Stimulated activated CD8-positive, alpha-beta memory T cell treated with anti-CD3 and anti-CD28 coated beads, Interleukin-15, amount 100 ng/mL, for 24 hours (primary cell): ENCODE measurements around the gene HAL.

Experiments used
- DNase-seq: peaks from one replicate; pipeline ENCODE4 v3.0.0-alpha.2; 2020; ENCODE audit warnings: low read depth

The HAL gene

DNA sequence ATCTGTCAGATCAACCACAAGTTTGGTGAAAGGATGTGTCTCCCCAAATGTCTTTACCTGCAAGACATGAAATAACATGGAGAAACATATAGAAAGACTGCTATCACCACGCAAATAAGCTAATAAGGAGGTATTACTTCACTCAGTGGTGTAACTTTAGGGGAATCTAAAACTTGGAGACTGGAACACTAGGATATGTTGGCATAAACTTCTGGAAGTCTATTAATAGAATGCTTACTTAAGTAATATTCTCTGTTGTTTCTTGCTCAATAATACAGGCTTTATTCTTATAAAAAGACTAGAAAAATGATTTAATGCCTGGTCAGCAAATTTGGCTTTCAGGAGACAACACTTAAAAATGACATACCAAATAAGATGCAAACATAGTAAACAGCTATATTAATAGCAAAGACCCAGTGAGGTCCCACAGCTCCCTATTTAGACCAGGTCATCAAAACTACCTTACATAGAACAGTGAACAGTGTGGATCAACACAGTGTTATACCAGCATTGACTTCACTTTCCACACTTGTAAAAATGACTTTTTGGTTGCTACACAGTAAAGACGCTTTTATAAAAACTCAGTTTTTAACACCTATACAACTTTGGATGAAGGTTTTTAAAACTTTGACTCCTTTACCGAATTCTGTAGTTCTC, 18.9 kb upstream of the HAL start:
- DNase-seq: no peak

DNA sequence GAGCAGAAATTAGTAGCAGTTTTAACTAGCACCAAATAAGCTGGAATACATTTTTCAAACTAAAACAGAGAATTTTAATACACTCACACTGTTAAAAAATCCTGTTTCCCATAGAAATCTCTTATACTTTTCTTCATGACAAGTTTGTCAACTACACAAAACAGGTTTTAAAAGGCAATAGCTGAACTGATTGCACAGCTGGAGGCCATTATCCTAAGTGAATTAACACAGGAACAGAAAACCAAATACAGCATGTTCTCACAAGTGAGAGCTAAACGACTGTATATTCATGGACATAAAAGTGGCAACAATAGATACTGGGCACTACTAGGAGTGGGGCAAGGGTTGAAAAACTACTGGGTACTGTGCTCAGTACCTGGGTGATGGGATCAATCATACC, 11.6 kb upstream of the HAL start:
- DNase-seq: no peak

DNA sequence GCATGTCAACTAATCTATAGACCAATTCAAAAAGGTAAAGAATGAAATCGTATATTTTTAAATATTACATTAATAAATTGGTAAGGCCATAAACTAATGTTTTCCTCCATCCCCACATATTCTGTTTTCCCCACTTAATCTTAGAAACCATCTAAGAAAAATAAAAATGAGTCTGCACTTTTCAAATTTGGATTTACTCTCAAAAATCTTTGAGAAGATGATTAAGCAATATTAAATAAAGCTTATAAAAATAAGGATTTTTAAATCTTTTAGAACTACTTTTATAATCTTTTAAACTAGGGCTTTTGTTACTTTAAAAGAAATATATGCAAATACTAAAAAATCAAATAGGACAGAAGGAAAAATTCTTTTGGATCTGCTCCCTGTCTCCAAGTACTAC, 10.6 kb upstream of the HAL start:
- no peak for DNase-seq

DNA sequence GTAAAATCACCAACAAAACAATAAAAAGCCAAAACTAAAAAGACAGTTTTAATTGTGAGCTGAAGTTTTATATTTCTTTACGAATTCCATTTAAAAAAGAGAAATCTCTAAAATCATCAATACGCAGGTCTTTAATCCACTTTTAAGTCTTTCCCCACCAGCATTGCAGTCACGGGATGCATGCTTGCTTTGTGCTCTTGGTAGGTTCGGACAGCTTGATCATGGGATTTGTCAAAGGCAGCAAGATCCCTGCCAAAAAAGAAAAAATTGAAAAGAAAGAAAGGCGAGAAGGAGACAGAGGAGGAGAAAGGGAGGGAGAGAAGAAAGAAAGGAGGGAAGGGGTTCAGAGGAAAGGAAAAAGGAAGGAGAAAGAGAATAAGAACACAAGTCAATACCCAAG, 4.7 kb upstream of the HAL start:
- no peak for DNase-seq

DNA sequence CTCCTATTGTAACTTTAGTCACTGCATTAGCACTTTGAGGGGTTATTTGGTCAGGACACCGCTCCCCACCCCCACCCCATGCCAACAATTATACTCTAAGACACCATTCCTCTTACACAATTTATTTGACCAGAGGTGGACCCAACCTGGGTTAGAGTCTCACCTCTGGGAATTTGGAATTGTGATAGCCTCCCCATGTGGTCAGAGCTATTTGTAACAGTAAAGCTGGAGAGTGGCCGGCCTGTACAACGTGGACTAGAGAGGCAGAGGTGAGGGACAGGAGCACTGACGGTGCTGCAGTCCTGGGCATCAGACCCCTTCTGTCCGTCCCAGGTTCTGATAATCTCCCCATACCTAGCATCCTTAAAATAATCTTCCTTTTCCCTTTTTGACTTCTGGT, 3.3 kb upstream of the HAL start:
- no peak for DNase-seq

DNA sequence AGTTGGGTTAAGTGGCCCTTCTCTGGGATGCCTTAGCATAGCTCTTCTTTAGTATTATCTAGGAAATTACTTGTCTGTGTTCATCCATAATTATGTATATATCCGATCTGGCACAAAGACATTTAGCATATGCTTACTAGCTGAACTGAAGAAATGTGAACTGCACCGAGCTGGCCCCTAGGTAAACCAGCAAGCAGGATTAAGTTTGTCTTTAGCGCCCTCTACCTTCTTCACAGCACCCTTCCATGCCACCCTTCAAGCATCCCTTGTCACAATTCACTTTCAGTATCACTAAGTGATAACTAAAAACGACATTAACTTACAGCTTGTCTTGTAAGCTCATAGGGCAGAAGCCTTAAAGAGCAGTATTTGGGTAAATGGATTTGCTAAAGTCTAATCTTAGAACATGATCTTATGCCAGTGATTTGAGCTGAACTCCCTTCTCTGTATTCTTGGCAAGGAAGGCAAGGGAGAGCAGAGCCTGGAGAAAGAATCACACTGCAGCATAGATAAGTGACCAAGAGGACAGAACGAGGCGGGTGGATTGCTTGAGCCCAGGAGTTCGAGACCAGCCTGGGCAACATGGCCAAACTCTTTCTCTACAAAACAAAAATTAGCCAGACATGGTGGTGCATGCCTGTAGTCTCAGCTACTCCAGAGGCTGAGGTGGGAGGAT, 2.6 kb upstream of the HAL start:
- no peak for DNase-seq

DNA sequence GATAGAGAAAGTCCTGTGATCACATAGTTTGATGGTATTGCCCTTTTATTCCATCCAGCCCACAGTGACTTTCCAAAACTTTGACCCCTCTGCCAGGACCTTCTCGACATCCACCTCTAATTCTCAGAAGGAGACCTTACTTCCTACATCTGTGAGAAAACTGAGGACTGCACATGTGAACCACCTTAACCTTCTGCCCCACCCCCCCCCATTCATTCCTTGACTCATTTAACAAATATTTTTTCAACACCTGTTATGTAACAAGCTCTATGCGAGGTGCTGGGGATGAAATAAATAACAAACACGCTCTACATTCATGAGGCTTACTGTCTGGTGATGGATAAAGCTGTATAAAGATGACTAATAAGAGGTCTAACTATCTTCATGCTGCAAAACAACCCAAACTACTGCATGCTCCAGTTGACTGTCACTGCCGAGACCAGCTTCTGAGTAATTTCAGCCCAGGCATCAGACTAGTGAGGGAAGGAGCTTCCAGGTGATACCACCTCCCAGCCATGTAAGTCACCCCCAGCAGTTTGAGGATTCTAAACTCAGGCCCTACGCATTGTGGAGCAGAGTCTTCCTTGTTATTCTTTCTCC, 1.9 kb upstream of the HAL start:
- no peak for DNase-seq

DNA sequence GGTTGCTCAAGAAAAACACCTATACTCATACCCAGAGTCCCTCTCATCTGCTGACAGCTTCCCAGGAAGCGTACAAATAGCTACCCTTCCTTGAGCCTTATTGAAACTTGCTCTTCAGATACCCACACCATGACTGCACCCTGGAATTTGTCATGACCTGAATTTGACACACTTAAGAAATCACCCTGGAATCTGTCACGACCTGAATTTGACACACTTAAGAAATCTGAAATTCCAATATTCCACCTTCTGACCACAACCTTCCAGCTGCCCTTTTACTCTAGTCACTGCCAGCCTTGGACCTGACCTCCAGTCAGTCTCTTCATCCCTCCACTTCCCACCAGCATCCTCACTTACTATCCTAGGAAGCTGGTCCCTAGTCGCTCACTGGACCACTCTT, 1.1 kb upstream of the HAL start:
- DNase-seq: no peak

DNA sequence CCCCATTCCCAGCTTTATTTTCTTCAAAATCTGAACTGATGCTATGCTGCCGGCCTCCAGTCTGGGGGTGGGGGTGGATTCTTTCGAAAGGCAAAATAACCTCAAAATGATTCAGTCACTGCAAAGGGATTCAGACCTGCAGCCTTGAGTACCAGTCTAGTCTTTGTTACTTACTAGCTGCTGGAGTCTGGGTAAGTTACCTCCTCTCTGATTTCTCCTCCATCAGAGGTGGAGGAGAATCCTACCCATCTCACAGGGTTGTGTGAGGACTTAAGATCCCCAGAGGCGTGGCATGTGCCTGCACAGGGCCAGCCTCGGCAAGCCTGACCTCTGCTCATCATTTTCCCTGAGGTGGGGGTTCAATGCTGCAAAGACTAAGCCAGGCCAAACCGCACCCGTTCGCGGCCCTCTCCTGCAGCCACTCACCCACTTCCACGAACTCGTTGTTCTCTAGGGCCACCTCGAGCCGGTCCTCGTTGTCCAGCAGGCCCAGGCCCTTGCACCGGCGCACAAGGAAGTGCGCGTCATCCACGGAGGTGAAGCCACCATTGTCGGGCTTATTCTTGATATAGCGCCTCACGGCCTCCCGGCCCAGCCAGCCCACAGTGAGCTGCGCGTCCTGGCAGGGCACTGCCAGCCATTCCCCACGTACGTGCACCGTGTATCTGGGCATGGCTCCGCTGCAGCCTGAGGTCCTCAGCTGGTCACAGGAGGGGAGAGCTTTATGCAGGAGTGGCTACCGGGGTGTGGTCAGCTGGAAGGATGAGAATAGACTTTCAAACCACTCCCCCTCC, 709 bp downstream of the HAL start:
- DNase-seq: no peak

DNA sequence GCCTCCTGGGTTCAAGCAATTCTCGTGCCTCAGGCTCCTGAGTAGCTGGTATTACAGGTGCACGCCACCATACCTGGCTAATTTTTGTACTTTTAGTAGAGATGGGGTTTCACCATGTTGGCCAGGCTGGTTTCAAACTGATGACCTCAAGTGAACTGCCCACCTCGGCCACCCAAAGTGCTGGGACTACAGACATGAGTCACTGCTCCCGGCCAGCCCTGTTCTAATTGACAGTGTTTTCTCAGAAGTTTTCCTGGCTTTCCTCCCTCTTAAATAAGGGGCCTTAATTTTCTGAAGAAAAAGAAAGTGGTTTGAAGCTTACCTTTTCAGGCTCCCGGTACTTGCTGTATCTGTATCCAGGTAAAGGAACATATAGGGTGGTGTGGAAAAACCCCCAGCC, 1.7 kb downstream of the HAL start:
- DNase-seq: no peak

DNA sequence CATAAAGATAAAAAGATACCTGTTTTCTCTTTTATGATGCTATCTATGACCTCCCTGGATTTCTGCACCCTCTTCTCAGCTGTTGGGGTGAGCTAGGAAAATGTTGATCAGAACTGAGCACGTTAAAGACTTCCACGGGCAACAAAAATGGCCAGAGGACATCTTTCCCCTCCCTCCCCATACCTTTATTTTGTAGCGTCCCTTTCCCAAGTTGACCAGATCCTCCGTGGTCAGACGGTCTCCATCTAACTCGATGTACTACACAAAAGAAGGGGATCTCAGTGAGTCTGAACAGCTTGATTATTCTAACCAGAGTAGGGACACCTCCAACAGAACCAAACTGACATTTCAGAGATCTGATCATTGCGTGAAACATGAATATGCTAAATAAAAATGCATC, 2.2 kb downstream of the HAL start:
- DNase-seq: no peak

DNA sequence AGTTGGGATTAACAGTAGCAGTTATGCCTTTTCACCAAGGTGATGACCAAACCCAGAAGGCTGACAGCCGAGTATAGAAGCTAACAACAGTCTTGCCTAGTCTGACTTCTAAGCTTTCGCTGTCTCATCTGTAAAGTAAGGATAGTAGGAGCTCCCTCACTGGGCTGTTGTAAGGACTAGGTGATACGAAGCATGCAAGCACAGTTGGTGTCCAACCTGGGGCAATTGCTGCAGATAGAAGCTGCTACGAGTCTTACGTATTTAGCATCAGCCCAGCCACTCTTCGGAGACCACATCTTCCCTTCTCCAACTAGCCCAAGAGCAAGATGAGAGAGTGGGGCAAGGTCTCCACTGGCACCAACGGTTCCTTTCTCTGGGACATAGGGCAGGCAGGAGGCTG, 6.0 kb downstream of the HAL start:
- DNase-seq: no peak

DNA sequence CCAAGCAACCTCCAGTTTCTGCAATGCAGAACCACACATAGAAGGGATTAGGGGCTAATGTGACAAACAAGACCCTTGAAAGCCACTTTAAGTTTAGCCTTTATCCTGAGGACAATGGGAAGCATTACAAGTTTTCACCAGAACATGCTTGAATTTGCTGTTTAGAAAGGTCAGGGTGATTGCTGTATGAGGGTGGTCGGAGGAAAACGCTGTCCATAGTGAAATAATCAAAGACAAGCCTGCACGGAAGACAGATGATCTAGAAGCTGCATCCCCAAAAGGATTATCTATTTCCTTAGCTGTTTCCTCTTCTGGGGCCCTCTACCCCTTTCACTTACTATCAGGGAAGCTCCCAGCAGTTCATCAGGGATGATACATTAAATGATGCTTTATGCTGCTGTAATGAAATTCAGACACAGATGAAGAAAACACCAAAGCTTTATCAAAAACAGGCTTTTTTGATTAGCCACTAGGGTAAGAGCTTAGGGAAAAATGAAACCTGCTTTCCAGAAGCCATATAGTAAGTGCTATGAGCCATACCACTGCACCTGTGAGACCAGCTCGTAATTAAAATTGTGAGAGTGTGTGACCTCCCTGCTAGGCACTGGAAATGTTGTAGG, 6.5 kb downstream of the HAL start:
- no peak for DNase-seq

DNA sequence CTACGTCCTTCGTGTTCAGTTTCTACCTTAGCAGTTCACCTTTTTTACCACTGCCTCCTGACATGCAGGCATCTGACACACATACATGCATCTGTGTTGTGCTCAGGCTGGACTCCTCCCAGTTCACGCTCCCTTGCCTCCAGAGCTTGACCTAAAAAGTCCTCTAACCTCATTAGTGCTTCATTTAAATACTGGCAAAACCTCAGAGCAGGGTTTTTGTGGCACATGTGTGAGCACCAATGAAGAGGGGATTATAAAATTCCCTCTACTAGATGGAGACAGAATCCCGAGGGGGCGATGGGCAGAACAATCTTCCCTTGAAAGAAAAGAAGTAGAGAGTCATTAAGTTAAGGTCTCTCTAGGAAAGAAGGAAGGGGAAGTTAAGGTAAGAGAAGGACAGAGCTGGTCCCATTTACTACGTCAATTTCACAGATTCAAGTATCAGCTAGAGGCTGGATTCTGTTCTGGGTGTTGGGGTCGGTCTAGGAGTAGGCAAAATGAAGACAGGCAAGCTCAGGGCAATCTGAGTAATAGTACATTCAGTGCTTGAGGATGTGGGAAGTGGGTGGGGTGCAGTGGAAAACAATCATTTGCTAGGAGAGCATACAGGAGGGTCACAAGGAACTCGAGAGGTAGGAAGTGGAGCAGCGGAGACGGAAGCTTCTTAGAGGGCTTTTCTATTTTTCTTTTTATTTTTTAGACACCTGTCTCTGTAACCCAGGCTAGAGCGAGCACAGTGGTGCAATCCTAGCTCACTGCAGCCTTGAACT, 7.5 kb downstream of the HAL start:
- no peak for DNase-seq

DNA sequence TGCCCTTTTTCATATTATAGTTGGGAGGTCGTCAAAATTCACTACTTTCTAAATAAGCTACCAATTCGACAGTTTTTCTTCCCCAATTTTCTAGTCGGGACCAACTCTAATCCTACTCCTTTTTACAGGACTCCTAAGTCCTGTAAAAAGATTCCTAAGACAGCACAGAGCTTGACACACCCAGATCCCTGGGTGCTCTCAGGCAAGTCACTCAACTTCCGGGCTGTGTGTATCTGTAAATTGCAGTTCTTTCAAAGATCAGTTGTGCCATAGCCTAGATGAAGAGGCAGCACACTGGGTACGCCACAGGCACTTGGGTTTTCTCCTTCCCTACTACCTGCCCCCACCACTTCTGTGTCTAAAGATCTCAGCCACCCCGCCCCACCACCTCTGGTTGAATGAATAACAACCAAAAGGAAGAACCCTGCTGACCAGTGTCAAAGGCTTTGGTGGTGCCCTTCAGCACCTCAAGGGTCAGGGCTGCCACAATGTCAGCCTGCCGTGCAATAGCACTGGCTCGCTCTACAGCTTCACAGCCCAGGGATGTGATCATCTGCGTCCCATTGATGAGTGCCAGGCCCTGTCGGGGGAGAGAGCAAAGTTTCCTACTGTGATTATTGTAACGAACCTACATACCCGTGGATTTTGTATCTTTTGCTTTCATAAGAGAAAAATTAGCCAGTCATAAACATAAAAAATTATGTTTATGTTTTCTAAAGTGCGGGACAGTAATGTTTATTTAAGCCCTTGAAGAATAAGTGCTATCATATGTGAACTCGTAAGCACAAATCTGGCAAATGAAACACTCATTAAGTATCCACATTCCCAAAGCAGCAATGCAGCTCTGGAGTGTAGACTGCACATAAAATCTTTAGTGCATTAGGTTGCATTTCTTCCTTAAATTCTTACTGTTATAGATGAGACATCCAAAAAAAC, 9.2 kb downstream of the HAL start:
- no peak for DNase-seq

DNA sequence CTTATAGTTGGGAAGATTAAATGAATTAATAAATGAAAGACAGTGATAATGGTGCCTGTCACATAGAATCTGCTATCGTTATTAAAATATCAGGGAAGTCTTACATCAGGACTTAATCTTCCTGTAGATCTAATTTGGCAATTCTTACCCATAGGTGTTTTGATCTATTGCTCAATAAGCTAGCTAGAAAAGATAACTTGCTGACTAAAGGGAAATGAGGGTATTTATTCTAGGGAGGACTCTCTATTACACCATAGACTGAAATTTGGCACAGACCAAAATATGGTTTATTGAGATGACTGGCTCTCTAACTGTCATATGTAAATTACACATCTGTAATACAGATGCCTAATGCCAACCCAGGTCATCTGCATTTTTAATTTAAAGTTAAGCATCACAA, 11.5 kb downstream of the HAL start:
- no peak for DNase-seq

DNA sequence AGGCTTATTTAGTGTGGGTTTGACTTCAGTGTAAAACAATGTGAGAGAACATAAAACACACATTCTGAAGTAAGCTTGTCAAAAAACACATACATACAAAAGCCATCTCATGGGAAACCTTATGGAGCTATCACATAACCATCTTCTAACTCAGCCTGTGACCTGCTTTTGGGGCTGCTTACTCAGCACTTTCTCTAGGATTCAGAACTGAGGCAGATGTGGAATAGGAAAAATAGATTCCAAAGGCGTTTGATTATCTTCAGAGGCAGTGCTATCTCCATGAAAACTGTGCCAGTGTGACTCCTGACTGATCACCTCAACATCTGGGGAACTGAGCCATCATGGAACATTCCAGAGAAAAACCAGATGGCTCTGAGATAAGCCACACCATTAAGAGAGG, 13.5 kb downstream of the HAL start:
- DNase-seq: no peak

DNA sequence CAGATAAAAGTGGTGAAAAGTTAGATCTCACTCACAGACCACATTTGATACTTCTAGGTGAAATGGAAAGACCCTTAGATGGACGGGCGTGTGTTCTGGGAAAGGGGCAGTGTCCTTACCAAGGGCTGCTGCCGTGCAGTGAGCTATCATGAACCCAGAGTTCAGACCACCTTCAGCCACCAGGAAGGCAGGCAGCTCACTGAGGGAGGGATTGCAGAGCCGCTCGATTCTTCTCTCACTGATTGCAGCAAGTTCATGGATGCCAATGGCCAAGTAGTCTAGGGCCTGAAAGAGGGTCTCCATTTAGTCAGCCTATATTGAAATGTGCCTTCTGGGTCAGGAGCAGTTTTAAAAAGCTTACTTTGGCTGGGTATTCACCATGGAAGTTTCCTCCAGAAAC, 15.7 kb downstream of the HAL start:
- no peak for DNase-seq

DNA sequence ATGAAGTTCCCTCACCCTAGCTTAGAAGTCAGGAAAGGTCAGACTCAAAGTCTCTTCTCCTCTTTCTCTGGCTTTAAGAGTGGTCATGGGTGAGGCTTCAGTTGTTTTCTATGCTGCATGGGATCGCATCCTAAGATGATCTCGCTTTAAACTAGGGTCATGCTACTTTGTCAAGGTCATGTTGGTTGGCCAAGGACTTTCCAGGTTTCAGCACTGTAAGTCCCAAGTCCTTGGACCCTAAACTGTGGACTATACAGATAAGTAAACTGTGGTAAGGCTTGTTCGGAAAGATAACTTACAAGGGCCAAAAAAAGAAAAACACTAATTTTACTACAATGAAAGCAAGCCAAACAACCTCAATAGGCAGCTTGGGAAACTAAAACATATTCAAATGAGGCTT, 17.4 kb downstream of the HAL start:
- no peak for DNase-seq

DNA sequence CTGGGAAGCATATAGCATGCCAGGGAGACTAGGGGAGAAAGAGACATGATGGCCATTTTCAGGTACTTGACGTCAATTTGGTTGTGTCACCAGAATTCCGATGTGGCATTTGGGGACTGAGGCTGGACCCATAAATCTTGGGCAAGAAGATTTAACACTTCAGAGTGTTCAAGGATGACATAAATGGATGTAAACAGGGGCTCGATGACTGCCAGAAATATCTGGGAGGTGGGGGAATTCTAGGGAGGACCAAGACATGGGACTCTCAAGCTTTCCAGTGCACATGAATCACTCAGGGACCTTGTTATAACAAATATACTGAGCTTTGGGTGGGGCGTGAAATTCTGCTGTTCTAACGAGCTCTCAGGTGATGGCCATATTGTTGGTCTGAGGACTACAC, 17.8 kb downstream of the HAL start:
- no peak for DNase-seq
